ES-I3 (cell line): ENCODE results near the gene KCNIP4.

Experiments used
- H3K36me3 ChIP-seq: 2 replicates; pipeline ENCODE4 v1.6.1; 2013; ENCODE audit warnings: mild to moderate bottlenecking, low read length, control low read depth, moderate library complexity; ENCODE audit not compliant: insufficient read depth
- H3K4me1 ChIP-seq: 2 replicates; pipeline ENCODE4 v1.6.1; 2013; ENCODE audit warnings: mild to moderate bottlenecking, control low read depth, low read length; ENCODE audit not compliant: insufficient read depth
- H3K9ac ChIP-seq: 2 replicates; pipeline ENCODE4 v1.6.1; 2013; ENCODE audit warnings: low read depth, mild to moderate bottlenecking, low read length, moderate library complexity
- H3K9me3 ChIP-seq: 2 replicates; pipeline ENCODE4 v1.6.1; 2013; ENCODE audit warnings: mild to moderate bottlenecking, low read length, moderate library complexity; ENCODE audit not compliant: control insufficient read depth, insufficient read depth

KCNIP4 gene

DNA sequence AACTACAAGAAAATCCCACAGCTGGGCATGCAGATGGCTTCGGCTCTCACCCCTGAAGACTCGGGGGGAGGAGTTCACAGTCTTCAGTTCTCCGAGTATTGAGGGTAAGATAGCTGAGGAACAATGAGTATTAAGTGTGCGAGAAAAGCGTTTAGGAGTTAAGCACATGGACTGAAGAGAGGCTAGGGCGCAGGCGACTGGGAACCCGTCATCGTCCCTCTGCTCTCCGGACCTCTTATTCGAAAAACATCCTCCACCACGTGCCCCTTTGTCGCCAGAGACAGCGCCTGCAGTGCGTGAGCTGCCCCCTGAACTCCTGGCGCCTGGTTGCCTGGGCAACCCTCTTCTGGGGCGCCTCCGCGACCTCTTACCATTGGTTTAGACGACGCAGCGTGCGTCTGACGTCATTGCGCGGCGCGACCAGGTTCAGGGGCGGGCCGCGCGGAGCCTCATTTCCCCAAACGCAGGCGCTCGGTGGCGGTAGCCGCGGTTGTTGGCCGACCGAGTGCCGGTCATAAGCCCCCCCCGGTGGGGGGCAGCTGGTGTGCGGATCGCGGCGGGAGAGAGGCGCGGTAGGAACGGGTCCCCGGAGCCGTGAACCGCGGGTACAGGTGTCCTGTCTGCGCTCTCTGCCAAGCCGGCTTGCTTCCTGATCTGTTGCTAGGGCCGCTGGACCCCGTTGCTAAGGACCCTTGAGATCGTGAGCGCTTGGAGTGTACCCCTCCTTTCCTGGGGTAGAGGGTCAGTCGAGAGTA is 1248.4 kb downstream of the KCNIP4 start, which contains the start of gene PACRGL:
Gene PACRGL, plus strand, starts transcription at position 452 of the 755 bp plus-strand sequence. CDS start 4,024 bp downstream, outside the sequence.
- Histone ChIP-seq H3K9me3 (no peaks in the 10 kb centered on the region), H3K4me1 (no peaks in the 10 kb centered on the region), H3K36me3 (peaks cover 3% of the 10 kb centered on the region; the same call in 1 of the 2 replicates), H3K9ac (peak within 1 kb of the TSS; percentile 64)

- H3K9ac ChIP-seq: no peak overlapping the region
- no peaks in the 10 kb centered on the region for H3K4me1 ChIP-seq
- no peaks in the 10 kb centered on the region; the same call in 1 of the 2 replicates for H3K36me3 ChIP-seq
- H3K9me3 ChIP-seq: no peaks in the 10 kb centered on the region
Observed at GRCh38 chr4:20698820-20699219, 1249.8 kb downstream of the KCNIP4 start.

- Histone ChIP-seq H3K9me3 (no peaks in the 10 kb centered on the region), H3K4me1 (no peaks in the 10 kb centered on the region), H3K9ac (no peak overlapping the region), H3K36me3 (no peaks in the 10 kb centered on the region; the same call in 1 of the 2 replicates)
Observed at GRCh38 chr4:20698382-20698781, 1250.2 kb downstream of the KCNIP4 start.

DNA sequence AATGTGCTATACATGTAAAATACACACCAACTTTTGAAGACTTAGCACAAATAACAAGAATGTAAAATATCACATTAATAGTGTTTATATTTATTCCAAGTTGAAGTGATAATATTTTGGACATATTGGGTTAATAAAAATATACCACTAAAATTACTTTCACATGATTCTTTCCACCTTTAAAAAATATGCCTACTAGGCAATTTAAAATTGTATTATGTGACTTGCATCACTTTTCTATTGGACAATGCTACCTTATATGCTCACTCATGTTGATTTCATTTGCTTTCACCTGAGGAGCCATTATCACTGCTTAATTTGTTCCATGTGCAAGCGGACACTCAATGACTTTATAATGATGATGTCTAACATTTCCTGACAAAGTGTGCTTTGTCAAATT is 1251.8 kb downstream of the KCNIP4 start:
- H3K36me3 ChIP-seq: no peaks in the 10 kb centered on the region
- H3K9me3 ChIP-seq: no peaks in the 10 kb centered on the region
- no peaks in the 10 kb centered on the region for H3K4me1 ChIP-seq
- no peak overlapping the region for H3K9ac ChIP-seq

GRCh38 chr4:20687864-20688263 is 1260.7 kb downstream of the KCNIP4 start:
- no peaks in the 10 kb centered on the region; the same call in 1 of the 2 replicates for H3K4me1 ChIP-seq
- H3K9ac ChIP-seq: no peak overlapping the region
- no peaks in the 10 kb centered on the region for H3K36me3 ChIP-seq
- H3K9me3 ChIP-seq: no peaks in the 10 kb centered on the region

GRCh38 chr4:20684852-20685763 is 1263.5 kb downstream of the KCNIP4 start:
- Histone ChIP-seq H3K36me3 (no peaks in the 10 kb centered on the region), H3K9me3 (no peaks in the 10 kb centered on the region), H3K9ac (no peak overlapping the region), H3K4me1 (no peaks in the 10 kb centered on the region; the same call in 1 of the 2 replicates)

DNA sequence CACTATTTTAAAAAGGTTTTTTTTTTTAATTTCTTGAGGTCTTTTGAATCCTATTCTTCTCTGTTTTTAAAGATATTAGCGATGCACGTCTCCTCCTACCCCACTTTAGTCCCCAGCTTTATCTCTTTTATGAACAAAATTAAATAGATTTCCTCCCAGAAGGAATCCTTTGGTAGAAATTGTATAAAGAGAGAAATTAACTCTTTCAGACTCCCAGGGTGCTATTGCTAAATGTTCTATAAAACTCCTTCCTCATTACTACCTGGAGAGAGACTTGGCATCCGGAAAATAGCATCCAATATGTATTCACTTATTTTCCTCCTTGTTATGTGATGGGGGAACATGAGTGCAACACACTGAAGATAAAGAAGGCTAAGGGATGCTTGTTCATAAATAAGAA is 1264.8 kb downstream of the KCNIP4 start:
- Histone ChIP-seq H3K36me3 (no peaks in the 10 kb centered on the region), H3K9me3 (no peaks in the 10 kb centered on the region), H3K9ac (no peak overlapping the region), H3K4me1 (no peaks in the 10 kb centered on the region; the same call in 1 of the 2 replicates)

GRCh38 chr4:20682853-20683252 is 1265.7 kb downstream of the KCNIP4 start:
- Histone ChIP-seq H3K4me1 (no peaks in the 10 kb centered on the region; the same call in 1 of the 2 replicates), H3K36me3 (no peaks in the 10 kb centered on the region), H3K9me3 (no peaks in the 10 kb centered on the region), H3K9ac (no peak overlapping the region)

- no peaks in the 10 kb centered on the region; the same call in 1 of the 2 replicates for H3K4me1 ChIP-seq
- H3K9ac ChIP-seq: no peak overlapping the region
- no peaks in the 10 kb centered on the region for H3K9me3 ChIP-seq
- H3K36me3 ChIP-seq: no peaks in the 10 kb centered on the region; the same call in 1 of the 2 replicates
Observed at GRCh38 chr4:20681271-20681670, 1267.3 kb downstream of the KCNIP4 start.

GRCh38 chr4:20680736-20681135 is 1267.8 kb downstream of the KCNIP4 start:
- Histone ChIP-seq H3K9ac (no peak overlapping the region), H3K36me3 (no peaks in the 10 kb centered on the region; the same call in 1 of the 2 replicates), H3K4me1 (no peaks in the 10 kb centered on the region; the same call in 1 of the 2 replicates), H3K9me3 (no peaks in the 10 kb centered on the region)

GRCh38 chr4:20679951-20680350 is 1268.6 kb downstream of the KCNIP4 start:
- Histone ChIP-seq H3K36me3 (no peaks in the 10 kb centered on the region; the same call in 1 of the 2 replicates), H3K4me1 (no peaks in the 10 kb centered on the region; the same call in 1 of the 2 replicates), H3K9me3 (no peaks in the 10 kb centered on the region), H3K9ac (no peak overlapping the region)
